HG02840 (cell line): Measurements from ENCODE around the gene MPZ.
"Not testable (repeated sequence)": the region's sequence is repeated elsewhere in the genome, so short reads cannot be mapped to it uniquely, and the experiment has no call there.

Source experiments
- ATAC-seq: cut with Tn5 transposase; IDR thresholded peaks from one replicate; pipeline ENCODE4 v1.9.1; 2021; ENCODE audit warnings: mild to moderate bottlenecking, moderate library complexity, moderate number of reproducible peaks; ENCODE audit not compliant: unreplicated experiment, low FRiP score

The MPZ gene

GRCh38 chr1:161258439-161259344, 51.1 kb downstream of the MPZ start, which contains the start of gene PCP4L1:
TSS of gene PCP4L1 (plus strand) at chr1:161258745. CDS start at chr1:161258975, 230 bp downstream.
- no peak for ATAC-seq

GRCh38 chr1:161257109-161257508, 52.7 kb downstream of the MPZ start:
- ATAC-seq: not testable (repeated sequence)

GRCh38 chr1:161255955-161256520, 53.7 kb downstream of the MPZ start:
- ATAC-seq: not testable (repeated sequence)

- not testable (repeated sequence) for ATAC-seq
Measured at GRCh38 chr1:161255302-161255701, 54.5 kb downstream of the MPZ start.
